HCT116 (cell line): ENCODE data around the gene C9orf85. TPM values are rescaled to one million over a fixed set of nuclear protein-coding genes. Genes with fewer than 3 reads are reported as not detected.

Experiments used
- ATAC-seq: fragments of 200-7000 bp; cut with Tn5 transposase; 2 replicates; pipeline ENCODE4 v1.9.1; 2020; ENCODE audit warnings: mild to moderate bottlenecking, moderate library complexity
- BruUV-seq: library from RNA; stranded (reverse); fragments of 400-500 nt; replicated peaks from 2 replicates; lab custom pipeline; 2021; lab: Mats Ljungman, UMichigan
- CTCF ChIA-PET: fragments of 300-600 bp; sonication (Branson Sonifier 250); formaldehyde crosslinking; loops from one replicate; lab custom pipeline; 2021; ENCODE audit warnings: antibody characterized with exemption; lab: Charles Lee
- POLR2A ChIA-PET: fragments of 300-600, 350-600 bp; sonication (Branson Sonifier 250); formaldehyde crosslinking; loops from one replicate; lab custom pipeline; 2021; ENCODE audit warnings: antibody characterized with exemption; lab: Charles Lee
- RAD21 ChIA-PET, 2 experiments: fragments of 300-600 bp; sonication (Branson Sonifier 250); formaldehyde crosslinking; loops; one replicate each; lab custom pipeline; 2023; ENCODE audit warnings: low total read pairs in 2 of 2; ENCODE audit not compliant: uncharacterized antibody in 2 of 2, unreplicated experiment in 2 of 2, low non-redundant PET in 1 of 2; lab: Charles Lee
- DNase-seq: peaks from one replicate; pipeline ENCODE4 v3.0.0-alpha.2; 2010; ENCODE audit warnings: low read depth, low spot score
- H2AFZ ChIP-seq: fragments of 200-600 bp; shearing (Covaris generic), sonication (generic); 2 replicates; pipeline ENCODE4 v1.6.1; 2017; ENCODE audit warnings: low read depth, mixed run types, mixed read lengths, antibody characterized with exemption, low read length; ENCODE audit not compliant: poor library complexity, severe bottlenecking
- H3K27ac ChIP-seq: 2 replicates; pipeline ENCODE4 v1.5.1; 2012; ENCODE audit warnings: low read depth, low read length
- H3K27me3 ChIP-seq: fragments of 200-600 bp; sonication (generic); 2 replicates; pipeline ENCODE4 v1.6.1; 2016; ENCODE audit warnings: mixed run types, low read length, mixed read lengths; ENCODE audit not compliant: insufficient read depth
- H3K36me3 ChIP-seq, 2 experiments: fragments of 200-500 bp in 1 of 2; fragments of 200-600 bp in 1 of 2; sonication (Bioruptor generic) in 1 of 2; sonication (generic) in 1 of 2; 2 replicates each; pipeline versions ENCODE4 v1.5.1 to v1.6.1; 2014 to 2016; ENCODE audit warnings: low read length in 2 of 2, inconsistent platforms in 1 of 2, mixed read lengths in 1 of 2, mixed run types in 1 of 2; ENCODE audit not compliant: insufficient read depth in 2 of 2, control insufficient read depth in 1 of 2
- H3K4me1 ChIP-seq, 2 experiments: fragments of 200-600 bp in 1 of 2; sonication (generic) in 1 of 2; 2 replicates each; pipeline versions ENCODE4 v1.5.1 to v1.6.1; 2012 to 2017; ENCODE audit warnings: low read length in 2 of 2, inconsistent platforms in 1 of 2, mild to moderate bottlenecking in 1 of 2, mixed read lengths in 1 of 2, mixed run types in 1 of 2, moderate library complexity in 1 of 2; ENCODE audit not compliant: insufficient read depth in 2 of 2, control insufficient read depth in 1 of 2
- H3K4me2 ChIP-seq: fragments of 200-600 bp; sonication (generic); 2 replicates; pipeline ENCODE4 v1.6.1; 2017; ENCODE audit warnings: mixed run types, low read length, mixed read lengths
- H3K4me3 ChIP-seq, 2 experiments: fragments of 200-600 bp in 1 of 2; sonication (generic) in 1 of 2; replicated peaks in 1 of 2; 2 replicates each; pipeline ENCODE4 v1.5.1; 2011 to 2016; ENCODE audit warnings: low read length in 2 of 2, control low read depth in 1 of 2, low read depth in 1 of 2, mild to moderate bottlenecking in 1 of 2, mixed read lengths in 1 of 2, mixed run types in 1 of 2
- H3K79me2 ChIP-seq: fragments of 200-600 bp; sonication (generic); 2 replicates; pipeline ENCODE4 v1.6.1; 2017; ENCODE audit warnings: mild to moderate bottlenecking, mixed run types, low read length, moderate library complexity, mixed read lengths; ENCODE audit not compliant: insufficient read depth
- H3K9ac ChIP-seq: fragments of 200-600 bp; sonication (generic); 2 replicates; pipeline ENCODE4 v1.6.1; 2016; ENCODE audit warnings: low read length, mixed read lengths
- H3K9me2 ChIP-seq: fragments of 200-600 bp; sonication (generic), shearing (Covaris generic); 2 replicates; pipeline ENCODE4 v1.6.1; 2017; ENCODE audit warnings: mixed run types, mild to moderate bottlenecking, moderate library complexity; ENCODE audit not compliant: insufficient read depth
- H3K9me3 ChIP-seq, 2 experiments: fragments of 200-500 bp in 1 of 2; fragments of 200-600 bp in 1 of 2; sonication (Bioruptor generic) in 1 of 2; sonication (generic) in 1 of 2; 2 replicates each; pipeline ENCODE4 v1.6.1; 2014 to 2017; ENCODE audit warnings: low read length in 2 of 2, mixed read lengths in 2 of 2, inconsistent platforms in 1 of 2, low read depth in 1 of 2, mild to moderate bottlenecking in 1 of 2, mixed run types in 1 of 2, moderate library complexity in 1 of 2; ENCODE audit not compliant: control insufficient read depth in 1 of 2, insufficient read depth in 1 of 2
- H4K20me1 ChIP-seq: fragments of 200-600 bp; sonication (generic), shearing (Covaris generic); 2 replicates; pipeline ENCODE4 v1.6.1; 2017; ENCODE audit warnings: mixed run types, mild to moderate bottlenecking, moderate library complexity; ENCODE audit not compliant: insufficient read depth
- CEBPB ChIP-seq: IDR thresholded peaks from 2 replicates; pipeline ENCODE4 v1.6.1; 2012; ENCODE audit warnings: low read depth
- CTCF ChIP-seq, 3 experiments: fragments of 200-600 bp in 1 of 3; sonication (generic) in 1 of 3; IDR thresholded peaks in 2 of 3; conservative IDR thresholded peaks in 1 of 3; 2 replicates each; pipeline ENCODE4 v1.5.1; 2012 to 2017; ENCODE audit warnings: low read depth in 2 of 3, low read length in 2 of 3, antibody characterized with exemption in 1 of 3, borderline replicate concordance in 1 of 3, control low read depth in 1 of 3, mild to moderate bottlenecking in 1 of 3, mixed read lengths in 1 of 3, mixed run types in 1 of 3, moderate library complexity in 1 of 3; ENCODE audit not compliant: insufficient read depth in 1 of 3
- ELF1 ChIP-seq: IDR thresholded peaks from 2 replicates; pipeline ENCODE4 v1.6.1; 2012; ENCODE audit warnings: low read depth, borderline replicate concordance
- JUND ChIP-seq: IDR thresholded peaks from 2 replicates; pipeline ENCODE4 v1.6.1; 2012
- MAX ChIP-seq: IDR thresholded peaks from 2 replicates; pipeline ENCODE4 v1.6.1; 2012
- POLR2A ChIP-seq: IDR thresholded peaks from 2 replicates; pipeline ENCODE4 v1.7.0; 2011; ENCODE audit warnings: borderline replicate concordance; ENCODE audit not compliant: insufficient read depth, insufficient read length; ENCODE audit errors: extremely low read depth
- REST ChIP-seq: IDR thresholded peaks from 2 replicates; pipeline ENCODE4 v1.6.1; 2012; ENCODE audit warnings: low read depth
- SIN3A ChIP-seq: IDR thresholded peaks from 2 replicates; pipeline ENCODE4 v1.6.1; 2012; ENCODE audit warnings: low read depth
- TCF7L2 ChIP-seq: IDR thresholded peaks from 2 replicates; pipeline ENCODE4 v1.7.0; 2011; ENCODE audit warnings: borderline replicate concordance, inconsistent platforms; ENCODE audit not compliant: insufficient read depth, insufficient read length; ENCODE audit errors: extremely low read depth
- YY1 ChIP-seq: IDR thresholded peaks from 2 replicates; pipeline ENCODE4 v1.6.1; 2011; ENCODE audit warnings: low read length, low read depth, moderate library complexity, mild to moderate bottlenecking; ENCODE audit not compliant: insufficient replicate concordance; ENCODE audit errors: extremely low read depth
- ZBTB33 ChIP-seq: IDR thresholded peaks from 2 replicates; pipeline ENCODE4 v1.6.1; 2011; ENCODE audit warnings: mild to moderate bottlenecking, low read length, moderate library complexity; ENCODE audit not compliant: insufficient replicate concordance; ENCODE audit errors: extremely low read depth
- ZFX ChIP-seq: fragments of 450-650 bp; IDR thresholded peaks from 2 replicates; pipeline ENCODE4 v1.6.1; 2017
- intact Hi-C: fragments of 100-400 bp; cut with micrococcal nuclease; formaldehyde crosslinking; loops from 2 replicates; pipeline ENCODE4 v1.10.0; 2022
- total RNA-seq: library from RNA; stranded (reverse); gene quantifications from one replicate; pipeline ENCODE4 v1.2.1, GENCODE V29; 2021; ENCODE audit not compliant: unreplicated experiment

The C9orf85 gene
- total RNA-seq, 1 experiment from 2014 or later: 12.4 TPM

GRCh38 chr9:72022841-72023240 lies 111.4 kb downstream of the C9orf85 start:
- Histone ChIP-seq H3K27me3 (no peaks in the 10 kb centered on the region), H3K9me2 (no peaks in the 10 kb centered on the region), H3K9ac (no peak overlapping the region), H3K4me2 (no peak overlapping the region), H3K4me1 (peaks cover 0 to 3% of the 10 kb centered on the region in 2 experiments; a peak in 1 of 4 replicates), H3K27ac (no peak overlapping the region), H3K36me3 (no peaks in the 10 kb centered on the region)
- CTCF ChIA-PET: no interaction called here
- POLR2A ChIA-PET: no interaction called here
- no peak for ATAC-seq
- TF ChIP-seq TCF7L2 (no peak), CTCF (IDR thresholded peaks at IDR 0.05 in 2 of 3, conservative IDR thresholded peaks at IDR 0.05 in 1 of 3; ENCODE audit: borderline replicate concordance in 1 of 3, insufficient read depth in 1 of 3, low read depth in 2 of 3, low read length in 2 of 3) (no peak), POLR2A (no peak), CEBPB (no peak), ELF1 (no peak), JUND (no peak), SIN3A (no peak), REST (no peak), YY1 (no peak), ZBTB33 (no peak), ZFX (no peak), MAX (no peak)
- TF ChIP-seq, all 23 proteins: peak for 0
- RAD21 ChIA-PET: no interaction called here
- BruUV-seq: no TSS peak
- Histone ChIP-seq H2AFZ (no peak overlapping the region), H3K4me3 (no peak overlapping the region), H4K20me1 (no peaks in the 10 kb centered on the region), H3K79me2 (no peaks in the 10 kb centered on the region), H3K9me3 (no peaks in the 10 kb centered on the region)
- no peak for DNase-seq
- intact Hi-C loops: no loop called here
